Liver (tissue), 9 donors: ENCODE data around the gene PYGO2. TPM values are rescaled to one million over a fixed set of nuclear protein-coding genes. Genes with fewer than 3 reads are reported as not detected.

Source experiments
- DNase-seq: peaks from one replicate; pipeline ENCODE4 v3.0.0-alpha.2; 2017; ENCODE audit warnings: low spot score
- H3K27ac ChIP-seq, 2 donors: one replicate each; pipeline ENCODE4 v1.7.0; 2013; ENCODE audit warnings: inconsistent platforms in 2 of 2, low read length in 2 of 2, control low read depth in 1 of 2, low read depth in 1 of 2, mild to moderate bottlenecking in 1 of 2
- H3K27me3 ChIP-seq, 4 donors: one replicate each; pipeline versions ENCODE4 v1.6.1 to v1.7.0; 2013; ENCODE audit warnings: low read length in 3 of 4, inconsistent platforms in 1 of 4, mild to moderate bottlenecking in 1 of 4, moderate library complexity in 1 of 4; ENCODE audit not compliant: control insufficient read depth in 4 of 4, insufficient read depth in 4 of 4
- H3K36me3 ChIP-seq, 4 donors: one replicate each; pipeline versions ENCODE4 v1.6.1 to v1.7.0; 2013; ENCODE audit warnings: low read length in 3 of 4, mild to moderate bottlenecking in 3 of 4, low read depth in 1 of 4, moderate library complexity in 1 of 4; ENCODE audit not compliant: control insufficient read depth in 4 of 4, insufficient read depth in 3 of 4
- H3K4me1 ChIP-seq, 4 donors: one replicate each; pipeline versions ENCODE4 v1.6.1 to v1.7.0; 2013; ENCODE audit warnings: low read length in 3 of 4, mild to moderate bottlenecking in 3 of 4, moderate library complexity in 1 of 4; ENCODE audit not compliant: control insufficient read depth in 4 of 4, insufficient read depth in 4 of 4
- H3K4me3 ChIP-seq, 3 donors: one replicate each; pipeline versions ENCODE4 v1.6.1 to v1.7.0; 2013; ENCODE audit warnings: low read length in 3 of 3, control low read depth in 1 of 3, low read depth in 1 of 3, mild to moderate bottlenecking in 1 of 3
- H3K9ac ChIP-seq, 2 donors: one replicate each; pipeline ENCODE4 v1.7.0; 2013; ENCODE audit warnings: low read length in 2 of 2, mild to moderate bottlenecking in 2 of 2, moderate library complexity in 2 of 2, control low read depth in 1 of 2, low read depth in 1 of 2
- H3K9me3 ChIP-seq, 4 donors: one replicate each; pipeline versions ENCODE4 v1.6.1 to v1.7.0; 2013; ENCODE audit warnings: low read length in 3 of 4; ENCODE audit not compliant: control insufficient read depth in 4 of 4
- ATF3 ChIP-seq: IDR thresholded peaks from 2 replicates; pipeline ENCODE4 v1.6.1; 2016; ENCODE audit warnings: antibody characterized with exemption
- CTCF ChIP-seq: fragments of 150-350 bp; IDR thresholded peaks from 2 replicates; pipeline ENCODE4 v1.5.1; 2017; ENCODE audit warnings: improper control_type of control experiment, low read depth, low read length; ENCODE audit not compliant: missing input control
- EGR1 ChIP-seq, 2 donors: IDR thresholded peaks; 2 replicates each; pipeline ENCODE4 v1.6.1; 2016 to 2018; ENCODE audit warnings: antibody characterized with exemption in 2 of 2, low read depth in 2 of 2
- FOXA1 ChIP-seq: IDR thresholded peaks from 2 replicates; pipeline ENCODE4 v1.6.1; 2016; ENCODE audit warnings: antibody characterized with exemption
- FOXA2 ChIP-seq: IDR thresholded peaks from 2 replicates; pipeline ENCODE4 v1.6.1; 2016; ENCODE audit warnings: antibody characterized with exemption
- GABPA ChIP-seq, 2 donors: IDR thresholded peaks in 1 of 2; conservative IDR thresholded peaks in 1 of 2; 2 replicates each; pipeline ENCODE4 v1.6.1; 2016; ENCODE audit warnings: antibody characterized with exemption in 2 of 2, mild to moderate bottlenecking in 1 of 2, moderate library complexity in 1 of 2
- HNF4A ChIP-seq, 2 donors: conservative IDR thresholded peaks; 2 replicates each; pipeline ENCODE4 v1.6.1; 2016; ENCODE audit warnings: antibody characterized with exemption in 2 of 2, mild to moderate bottlenecking in 2 of 2
- HNF4G ChIP-seq: IDR thresholded peaks from 2 replicates; pipeline ENCODE4 v1.6.1; 2016; ENCODE audit warnings: antibody characterized with exemption
- JUND ChIP-seq, 2 donors: IDR thresholded peaks; 2 replicates each; pipeline ENCODE4 v1.6.1; 2016; ENCODE audit warnings: antibody characterized with exemption in 2 of 2
- MAX ChIP-seq: IDR thresholded peaks from 2 replicates; pipeline ENCODE4 v1.6.1; 2016; ENCODE audit warnings: antibody characterized with exemption
- NR2F2 ChIP-seq: IDR thresholded peaks from 2 replicates; pipeline ENCODE4 v1.6.1; 2016; ENCODE audit warnings: antibody characterized with exemption
- REST ChIP-seq: IDR thresholded peaks from 2 replicates; pipeline ENCODE4 v1.6.1; 2016; ENCODE audit warnings: antibody characterized with exemption, mild to moderate bottlenecking
- SP1 ChIP-seq: IDR thresholded peaks from 2 replicates; pipeline ENCODE4 v1.6.1; 2018; ENCODE audit warnings: antibody characterized with exemption, mild to moderate bottlenecking
- TAF1 ChIP-seq: conservative IDR thresholded peaks from 2 replicates; pipeline ENCODE4 v1.6.1; 2016; ENCODE audit warnings: antibody characterized with exemption, mild to moderate bottlenecking
- WGBS: extraction: QIAGEN DNeasy Blood & Tissue Kit; methylation state at CpG from one replicate; pipeline ENCODE4 v1.1.7; 2013; 5-methylcytosine and 5-hydroxymethylcytosine counted together
- polyA plus RNA-seq, 2 donors: library from polyadenylated mRNA; stranded (reverse) in 1 of 2; unstranded in 1 of 2; fragments of 200-250 nt in 1 of 2; fragments of >200 nt in 1 of 2; fragmentation: Nextera tagmentation in 1 of 2; extraction: Ambion mirVana in 1 of 2; gene quantifications; one replicate each; pipeline versions ENCODE4 v1.2.1 to v1.2.3, GENCODE V29; 2013 to 2015
- total RNA-seq, 2 donors: library from RNA; depleted of rRNA; stranded (reverse); fragments of >200 nt; gene quantifications; one replicate each; pipeline ENCODE4 v1.2.3, GENCODE V29; 2014
- donor health status: healthy.
- donor health status: healthy.
- donor health status: healthy.
- donor health status: healthy.
- donor health status: healthy.

Gene PYGO2
- total and polyA plus RNA-seq, 4 donors: 5.0 to 8.2 (median 7.0) TPM

GRCh38 chr1:154925335-154926170 lies 36.0 kb downstream of the PYGO2 start:
- Histone ChIP-seq H3K9ac (no peak overlapping the region), H3K4me3 (no peak overlapping the region), H3K4me1 (no peaks in the 10 kb centered on the region), H3K9me3 (no peaks in the 10 kb centered on the region), H3K27me3 (no peaks in the 10 kb centered on the region), H3K27ac (no peak overlapping the region), H3K36me3 (peaks cover 8 to 62% (median 36%) of the 10 kb centered on the region in 4 donors)
- 96% methylated on average over 3 of the region's 3 CpGs for WGBS
- TF ChIP-seq SP1 (no peak), TAF1 (no peak), HNF4A (conservative IDR thresholded peaks at IDR 0.05) (no peak), JUND (IDR thresholded peaks at IDR 0.05) (no peak), HNF4G (no peak)
- no peak for DNase-seq

- TF ChIP-seq EGR1 (IDR thresholded peaks at IDR 0.05; ENCODE audit: low read depth in 2 of 2) (no peak), FOXA1 (no peak), JUND (IDR thresholded peaks at IDR 0.05) (no peak), FOXA2 (no peak)
- WGBS: 94% methylated on average over 3 of the region's 3 CpGs
- peaks cover 5 to 52% (median 30%) of the 10 kb centered on the region in 4 donors for H3K36me3 ChIP-seq
Measured at GRCh38 chr1:154923695-154924094, 37.9 kb downstream of the PYGO2 start.

GRCh38 chr1:154913273-154913672 lies 48.3 kb downstream of the PYGO2 start:
- Histone ChIP-seq H3K4me3 (no peak overlapping the region), H3K4me1 (no peaks in the 10 kb centered on the region), H3K36me3 (no peaks in the 10 kb centered on the region), H3K9ac (no peak overlapping the region), H3K27me3 (no peaks in the 10 kb centered on the region), H3K27ac (no peak overlapping the region), H3K9me3 (no peaks in the 10 kb centered on the region)
- no peak for TF ChIP-seq CTCF
- no peak for TF ChIP-seq HNF4G
- no peak for TF ChIP-seq GABPA (IDR thresholded peaks at IDR 0.05 in 1 of 2, conservative IDR thresholded peaks at IDR 0.05 in 1 of 2)
- no peak for TF ChIP-seq ATF3
- no peak for TF ChIP-seq MAX
- no peak for TF ChIP-seq SP1
- TF ChIP-seq REST: no peak
- no peak for TF ChIP-seq FOXA2
- TF ChIP-seq JUND (IDR thresholded peaks at IDR 0.05): no peak
- no peak for TF ChIP-seq FOXA1
- no peak for TF ChIP-seq NR2F2
- 96% methylated on average over 3 of the region's 3 CpGs for WGBS
- DNase-seq: no peak

More at GRCh38 chr1:154923695-154924094, 37.9 kb downstream of the PYGO2 start:
- Histone ChIP-seq H3K4me1 (no peaks in the 10 kb centered on the region), H3K27me3 (no peaks in the 10 kb centered on the region), H3K4me3 (no peak overlapping the region), H3K27ac (no peak overlapping the region), H3K9me3 (no peaks in the 10 kb centered on the region), H3K9ac (no peak overlapping the region)
- no peak for DNase-seq
